ENCODE data around the gene EIF1B. TPM values are rescaled to one million over a fixed set of nuclear protein-coding genes. Genes with fewer than 3 reads are reported as not detected.

The EIF1B gene
- total and polyA plus RNA-seq, 2 of the 13 experiments (the other 11 are each of a cell fraction or from before 2014, with no cell fraction given): 12.7 to 29.1 TPM

GRCh38 chr3:40309925-40310695 is 603 bp downstream of the EIF1B start (continued):
- TF ChIP-seq ZBTB4 (CRISPR knock-in tag; IDR thresholded peaks at IDR 0.05; ENCODE audit: borderline replicate concordance) (no peak), HMGA1 (CRISPR knock-in tag; conservative IDR thresholded peaks at IDR 0.05) (no peak), TMF1 (CRISPR knock-in tag; IDR thresholded peaks at IDR 0.05; ENCODE audit: low read depth) (no peak), ZNF318 (CRISPR knock-in tag; IDR thresholded peaks at IDR 0.05) (no peak), POLR2G (IDR thresholded peaks at IDR 0.05; ENCODE audit: low read depth, low read length) (no peak; the same call in 1 of the 2 replicates), YEATS4 (CRISPR knock-in tag; IDR thresholded peaks at IDR 0.05; ENCODE audit: borderline replicate concordance) (no peak; the same call in none of the 2 replicates), ZBTB43 (CRISPR knock-in tag; conservative IDR thresholded peaks at IDR 0.05) (no peak), ZNF678 (CRISPR knock-in tag; IDR thresholded peaks at IDR 0.05) (no peak), ZNF432 (CRISPR knock-in tag; IDR thresholded peaks at IDR 0.05; ENCODE audit: borderline replicate concordance) (no peak), SMAD1 (CRISPR knock-in tag; IDR thresholded peaks at IDR 0.05; ENCODE audit: borderline replicate concordance, low read depth) (no peak), ZNF550 (CRISPR knock-in tag; IDR thresholded peaks at IDR 0.05; ENCODE audit: borderline replicate concordance) (no peak), ZNF660 (CRISPR knock-in tag; IDR thresholded peaks at IDR 0.05; ENCODE audit: borderline replicate concordance, low read depth) (no peak), ADNP (CRISPR knock-in tag; IDR thresholded peaks at IDR 0.05) (no peak), DNMT1 (CRISPR knock-in tag; IDR thresholded peaks at IDR 0.05) (no peak)

All from HepG2 (cell line).